Measurements from ENCODE around the gene PRAMEF5.
A peak's percentile ranks its signal among the peaks of the same experiment; 100 is the strongest.
"Not testable (repeated sequence)": the region's sequence is repeated elsewhere in the genome, so short reads cannot be mapped to it uniquely, and the experiment has no call there.

PRAMEF5 gene

DNA sequence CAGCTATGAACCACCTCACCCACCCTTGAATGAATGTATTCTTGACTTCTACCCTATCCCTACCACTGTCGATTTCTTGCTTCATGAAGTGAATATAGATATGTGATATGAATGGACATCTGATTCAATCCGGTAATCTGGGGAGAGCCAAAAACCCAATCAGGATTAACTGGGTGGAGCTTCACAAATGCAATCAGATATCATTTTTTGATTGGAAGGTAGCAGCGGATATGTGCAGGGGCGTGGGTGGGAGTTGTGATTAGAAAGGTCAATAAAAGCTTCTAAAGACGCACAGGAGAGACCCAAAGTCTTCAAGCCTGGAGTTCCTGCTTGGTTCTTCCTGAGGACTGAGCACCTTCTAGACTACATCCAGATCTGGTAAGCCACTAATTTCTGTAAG, at the start of gene PRAMEF5:
Gene PRAMEF5 (plus strand): TSS at position 301 of the 400 bp plus-strand sequence. CDS start 5,071 bp downstream, outside the sequence.
- DNase-seq (ENCODE audit: extremely low spot score, insufficient read length, low read depth); FAIRE-seq: not testable (repeated sequence)

DNA sequence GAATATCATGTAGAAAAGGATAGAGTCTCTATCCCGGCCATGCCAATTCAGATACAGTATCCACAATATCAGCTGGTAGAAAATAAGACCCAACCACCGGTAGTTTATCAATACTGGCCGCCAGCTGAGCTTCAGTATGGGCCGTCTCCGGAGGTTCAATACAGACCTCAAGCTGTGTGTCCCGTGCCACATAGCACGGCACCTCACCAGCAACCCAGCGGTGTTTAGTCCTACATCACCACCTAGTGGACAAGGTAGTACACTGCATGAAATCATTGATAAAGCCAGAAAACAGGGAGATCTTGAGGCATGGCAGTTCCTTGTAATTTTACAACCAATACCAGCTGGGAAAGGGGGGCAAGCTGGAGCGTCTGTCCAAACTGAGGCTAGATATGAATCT, 45.3 kb upstream of the PRAMEF5 start:
- FAIRE-seq; DNase-seq (ENCODE audit: extremely low spot score, insufficient read length, low read depth): not testable (repeated sequence)

DNA sequence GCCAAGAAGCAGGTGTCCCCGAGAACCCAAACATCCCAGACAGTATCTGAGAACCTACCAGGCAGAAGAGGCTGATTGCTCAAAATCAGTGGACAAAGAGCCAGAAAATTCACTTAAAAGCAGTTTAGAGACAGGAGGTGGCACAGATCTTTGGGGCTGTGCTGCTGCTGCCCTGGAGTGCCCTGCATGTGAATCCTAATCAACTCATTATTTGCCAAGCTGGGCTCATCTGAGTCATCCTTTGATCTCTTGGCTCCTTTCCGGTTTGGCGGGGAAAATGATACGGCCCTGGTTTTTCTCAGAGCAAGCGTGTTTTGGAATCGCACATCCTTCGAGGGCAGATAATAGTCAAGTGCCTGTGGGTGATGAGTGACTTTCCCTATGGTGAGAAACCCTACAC, 37.4 kb upstream of the PRAMEF5 start:
- DNase-seq (ENCODE audit: extremely low spot score, insufficient read length, low read depth); FAIRE-seq: not testable (repeated sequence)

DNA sequence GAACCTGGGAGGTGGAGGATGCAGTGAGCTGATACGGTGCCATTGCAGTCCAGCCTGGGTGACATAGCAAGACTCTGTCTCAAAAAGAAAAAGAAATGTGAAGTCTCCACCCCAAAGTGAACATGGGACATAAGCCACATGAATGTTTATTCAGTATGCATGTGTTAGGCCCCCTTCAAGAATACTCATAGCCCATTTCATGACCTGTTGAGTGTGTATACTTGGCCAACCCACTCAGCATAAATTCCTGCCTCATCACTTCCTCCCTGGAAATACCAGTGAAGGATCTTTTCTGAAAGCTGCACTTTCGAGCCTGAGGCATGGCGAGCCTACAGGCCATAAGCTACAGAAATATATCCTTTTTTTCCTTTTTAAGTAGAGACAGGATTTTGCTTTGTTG, 34.8 kb upstream of the PRAMEF5 start:
- not testable (repeated sequence) for FAIRE-seq; DNase-seq (ENCODE audit: extremely low spot score, insufficient read length, low read depth)

DNA sequence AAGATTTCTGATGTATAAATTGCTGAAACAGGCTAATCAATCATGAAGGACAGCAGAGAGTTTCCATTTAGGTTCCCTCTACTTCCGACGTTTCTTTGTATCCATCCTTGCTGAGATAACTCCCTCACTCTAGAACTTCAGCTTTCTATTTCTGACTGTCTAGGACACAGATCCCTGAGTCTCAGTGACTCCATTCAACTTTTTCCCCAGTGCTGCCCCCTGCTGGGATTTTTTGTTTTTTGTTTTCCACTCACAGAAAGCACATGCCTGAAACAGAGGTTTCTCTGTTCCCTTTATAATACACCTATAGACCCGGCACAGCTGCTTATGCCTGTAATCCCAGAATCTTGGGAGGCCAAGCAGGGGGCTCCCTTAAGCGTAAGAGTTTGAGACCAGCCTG, 31.2 kb upstream of the PRAMEF5 start:
- DNase-seq (ENCODE audit: extremely low spot score, insufficient read length, low read depth): not testable (repeated sequence)
- FAIRE-seq: peak; percentile 35

DNA sequence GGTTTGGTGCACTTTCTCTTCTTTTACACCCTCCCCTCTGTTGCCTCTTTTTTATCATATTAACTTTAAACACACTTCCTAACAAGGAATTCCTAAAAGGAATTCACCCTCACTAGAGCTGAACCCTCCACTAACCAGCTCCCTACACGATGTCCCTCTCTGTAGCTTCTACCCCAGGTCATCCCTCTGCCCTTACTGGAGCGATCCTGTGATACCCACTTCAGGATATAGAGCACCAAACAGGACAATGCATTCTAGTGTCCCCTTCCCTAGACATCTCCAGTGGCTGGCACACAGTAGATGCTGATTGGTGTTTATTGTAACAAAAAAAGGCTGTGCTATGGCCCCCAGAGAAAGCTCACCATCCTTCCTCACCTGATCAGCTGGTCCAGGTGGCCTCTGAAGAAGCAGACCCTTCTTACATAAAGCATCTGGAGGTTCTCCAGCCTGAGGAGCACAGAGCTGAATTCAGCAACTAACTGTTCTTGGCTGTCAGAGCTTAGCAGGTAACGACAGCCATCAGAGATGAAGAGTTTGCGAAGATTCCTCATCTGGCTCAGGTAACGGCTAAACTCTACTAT, 29.4 kb upstream of the PRAMEF5 start:
- no peak for FAIRE-seq
- DNase-seq (ENCODE audit: extremely low spot score, insufficient read length, low read depth): no peak

DNA sequence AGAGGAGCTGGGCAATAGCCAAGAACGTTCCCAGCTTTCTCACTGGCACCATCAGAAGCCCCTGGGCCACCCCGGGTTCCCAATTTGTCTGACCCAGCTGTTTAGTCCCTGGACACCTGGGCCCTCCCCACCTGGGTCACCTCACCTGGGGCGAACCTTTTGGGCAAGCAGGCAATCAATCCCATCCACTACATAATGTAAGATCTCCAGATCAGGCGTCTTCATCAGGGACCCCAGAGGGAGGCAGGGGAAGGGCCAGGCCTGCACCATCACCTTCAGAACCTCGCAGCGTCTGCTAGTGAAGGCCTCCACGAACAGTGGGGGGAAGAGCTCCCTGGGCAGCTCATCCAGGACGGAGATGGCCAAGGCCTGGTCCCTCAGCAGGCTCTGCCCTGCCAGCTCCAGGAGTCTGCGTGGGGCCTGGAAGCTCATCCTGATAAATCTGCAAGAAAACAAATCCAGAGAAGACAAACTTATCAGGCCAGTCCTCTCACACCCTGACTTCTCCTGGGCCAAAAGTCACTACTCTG, 28.3 kb upstream of the PRAMEF5 start, which contains the start of gene PRAMEF18:
Gene PRAMEF18 (minus strand): TSS at position 480 of the 530 bp plus-strand sequence. CDS start 48 bp downstream, at position 432.
- not testable (repeated sequence) for FAIRE-seq; DNase-seq (ENCODE audit: extremely low spot score, insufficient read length, low read depth)

DNA sequence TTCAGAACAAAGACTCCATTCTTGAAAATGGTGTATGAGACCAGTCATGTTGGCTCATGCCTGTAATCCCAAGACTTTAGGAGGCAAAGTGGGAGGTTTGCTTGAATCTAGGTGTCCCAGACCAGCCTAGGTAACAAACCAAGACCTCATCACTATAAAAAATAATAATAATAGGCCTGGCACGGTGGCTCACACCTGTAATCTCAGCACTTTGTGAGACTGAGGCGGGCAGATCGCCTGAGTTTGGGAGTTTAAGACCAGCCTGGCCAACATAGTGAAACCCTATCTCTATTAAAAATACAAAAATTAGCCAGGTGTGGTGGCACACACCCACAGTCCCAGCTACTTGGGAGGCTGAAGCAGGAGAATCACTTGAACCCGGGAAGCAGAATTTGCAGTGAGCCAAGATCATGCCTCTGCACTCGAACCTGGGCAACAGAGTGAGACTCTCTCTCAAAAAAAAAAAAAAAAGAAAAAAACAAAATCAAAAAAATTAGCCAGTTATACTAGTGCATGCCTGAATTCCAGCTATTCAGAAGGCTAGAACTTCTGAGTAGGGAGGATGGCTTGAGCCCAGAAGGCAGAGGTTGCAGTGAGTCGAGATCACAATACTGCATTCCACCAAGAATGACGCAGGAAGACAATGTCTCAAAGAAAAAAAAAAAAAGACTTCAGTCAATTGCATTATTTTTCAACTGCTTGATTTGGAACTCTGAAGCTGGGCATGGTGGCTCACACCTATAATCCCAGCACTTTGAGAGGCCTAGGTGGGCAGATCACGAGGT, 26.5 kb upstream of the PRAMEF5 start:
- not testable (repeated sequence) for DNase-seq (ENCODE audit: extremely low spot score, insufficient read length, low read depth); FAIRE-seq

DNA sequence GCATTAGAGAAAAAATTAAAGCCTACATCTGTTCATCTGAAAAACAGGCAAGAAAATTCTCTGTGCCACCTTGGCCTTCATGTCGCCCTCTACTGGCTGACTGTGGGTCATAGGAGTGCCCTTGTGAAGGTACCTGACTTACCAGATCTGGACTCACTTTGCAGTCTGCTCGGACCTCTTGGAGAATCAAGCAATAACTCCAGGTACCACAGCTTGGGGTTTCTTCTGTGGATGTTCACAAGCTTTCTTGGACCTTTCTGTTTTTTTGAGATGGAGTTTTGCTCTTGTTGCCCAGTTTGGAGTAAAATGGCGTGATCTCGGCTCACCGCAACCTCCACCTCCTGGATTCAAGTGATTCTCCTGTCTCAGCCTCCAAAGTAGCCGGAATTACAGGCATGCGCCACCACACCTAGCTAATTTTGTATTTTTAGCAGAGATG, 25.6 kb upstream of the PRAMEF5 start:
- DNase-seq (ENCODE audit: extremely low spot score, insufficient read length, low read depth): no peak
- FAIRE-seq: no peak

DNA sequence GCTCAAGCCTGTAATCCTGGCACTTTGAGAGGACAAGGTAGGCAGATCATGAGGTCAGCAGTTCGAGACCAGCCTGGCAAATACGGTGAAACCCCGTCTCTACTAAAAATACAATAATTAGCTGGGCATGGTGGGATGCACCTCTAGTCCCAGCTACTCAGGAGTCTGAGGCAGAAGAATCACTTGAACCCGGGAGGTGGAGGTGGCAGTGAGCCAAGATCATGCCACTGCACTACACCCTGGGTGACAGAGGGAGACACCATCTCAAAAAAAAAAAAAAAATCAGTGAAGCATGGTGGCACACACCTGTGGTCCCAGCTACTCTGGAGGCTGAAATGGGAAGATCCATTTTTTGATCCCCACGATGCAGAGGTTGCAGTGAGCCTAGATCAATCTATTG, 23.9 kb upstream of the PRAMEF5 start:
- FAIRE-seq; DNase-seq (ENCODE audit: extremely low spot score, insufficient read length, low read depth): not testable (repeated sequence)

DNA sequence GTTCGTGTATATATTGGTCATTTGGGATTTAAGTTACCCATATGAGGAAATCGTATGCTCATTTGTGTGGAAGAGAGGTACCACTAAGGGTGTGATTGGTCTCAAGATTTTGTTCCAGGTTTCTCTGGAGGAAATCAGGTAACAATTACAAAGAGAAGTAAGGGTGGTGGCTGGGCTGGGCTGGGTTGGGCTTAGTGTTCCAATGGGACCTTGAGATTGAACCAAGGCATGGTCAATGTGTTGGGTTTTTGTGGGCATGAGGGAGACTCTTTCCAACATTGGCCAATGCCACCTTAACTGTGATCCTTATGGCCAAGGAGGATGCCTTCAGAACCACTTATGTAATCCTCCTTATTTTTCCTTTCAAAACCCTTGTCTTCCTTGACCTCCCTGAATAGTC, 23.4 kb upstream of the PRAMEF5 start:
- DNase-seq (ENCODE audit: extremely low spot score, insufficient read length, low read depth); FAIRE-seq: not testable (repeated sequence)

DNA sequence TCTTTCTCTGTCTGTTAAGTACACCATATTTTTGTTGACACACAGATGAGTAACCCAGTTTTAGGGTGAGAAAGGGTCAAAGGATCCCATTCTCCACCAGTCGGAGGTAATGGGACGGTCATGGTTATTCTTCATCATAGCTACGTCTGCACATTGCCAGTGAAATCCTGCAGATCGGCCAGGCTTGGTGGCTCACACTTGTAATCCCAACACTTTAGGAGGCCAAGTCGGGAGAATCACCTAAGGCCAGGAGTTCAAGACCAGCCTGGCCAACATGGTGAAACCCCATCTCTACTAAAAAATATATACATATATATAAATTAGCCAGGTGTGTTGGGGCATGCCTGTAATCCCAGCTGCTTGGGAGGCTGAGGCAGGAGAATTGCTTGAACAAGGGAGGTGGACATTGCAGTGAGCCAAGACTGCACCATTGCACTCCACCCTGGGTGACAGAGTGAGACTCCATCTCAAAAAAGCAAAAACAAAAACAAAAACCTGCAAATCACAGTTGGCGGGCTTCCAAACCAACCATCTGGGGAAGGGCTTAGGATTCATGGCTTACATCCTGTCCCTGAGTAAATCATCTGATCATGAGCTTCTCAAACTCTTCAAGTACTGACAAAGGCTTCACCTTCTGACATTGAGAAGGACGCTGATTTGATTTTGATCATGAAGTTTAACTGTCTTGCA, 22.8 kb upstream of the PRAMEF5 start:
- not testable (repeated sequence) for DNase-seq (ENCODE audit: extremely low spot score, insufficient read length, low read depth); FAIRE-seq

DNA sequence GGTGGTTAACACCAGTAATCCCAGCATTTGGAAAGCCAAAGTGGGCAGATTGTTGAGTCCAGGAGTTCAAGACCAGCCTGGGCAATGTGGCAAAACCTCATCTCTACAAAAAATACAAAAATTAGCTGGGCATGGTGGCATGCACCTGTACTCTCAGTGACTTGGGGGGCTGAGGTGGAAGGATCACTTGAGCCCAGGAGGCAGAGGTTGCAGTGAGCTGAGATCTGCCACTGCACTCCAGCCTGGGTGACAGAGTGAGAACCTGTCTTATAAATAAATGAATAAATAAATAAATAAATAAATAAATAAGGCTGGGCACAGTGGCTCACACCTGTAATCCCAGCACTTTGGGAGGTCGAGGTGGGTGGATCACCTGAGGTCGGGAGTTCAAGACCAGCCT, 21.9 kb upstream of the PRAMEF5 start:
- FAIRE-seq: not testable (repeated sequence)

DNA sequence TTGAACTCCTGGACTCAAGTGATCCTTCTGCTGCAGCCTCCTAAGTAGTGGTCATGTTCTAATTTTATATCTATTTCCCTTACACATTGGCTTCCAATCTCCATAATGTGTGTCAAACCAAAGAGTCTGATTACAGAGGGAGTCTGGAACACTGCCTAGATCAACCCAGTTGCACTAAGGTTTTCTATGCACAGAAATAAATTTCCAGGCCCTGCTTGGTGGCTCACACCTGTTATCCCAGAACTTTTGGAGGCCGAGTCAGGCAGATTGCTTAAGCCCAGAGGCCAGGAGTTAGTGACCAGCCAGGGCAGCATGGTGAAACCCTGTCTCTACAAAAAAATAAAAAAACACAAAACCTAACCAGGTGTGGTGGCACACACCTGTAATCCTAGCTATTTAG, 19.9 kb upstream of the PRAMEF5 start:
- DNase-seq (ENCODE audit: extremely low spot score, insufficient read length, low read depth); FAIRE-seq: not testable (repeated sequence)

More for the DNA sequence above, 21.9 kb upstream of the PRAMEF5 start:
- DNase-seq (ENCODE audit: extremely low spot score, insufficient read length, low read depth): not testable (repeated sequence)

DNA sequence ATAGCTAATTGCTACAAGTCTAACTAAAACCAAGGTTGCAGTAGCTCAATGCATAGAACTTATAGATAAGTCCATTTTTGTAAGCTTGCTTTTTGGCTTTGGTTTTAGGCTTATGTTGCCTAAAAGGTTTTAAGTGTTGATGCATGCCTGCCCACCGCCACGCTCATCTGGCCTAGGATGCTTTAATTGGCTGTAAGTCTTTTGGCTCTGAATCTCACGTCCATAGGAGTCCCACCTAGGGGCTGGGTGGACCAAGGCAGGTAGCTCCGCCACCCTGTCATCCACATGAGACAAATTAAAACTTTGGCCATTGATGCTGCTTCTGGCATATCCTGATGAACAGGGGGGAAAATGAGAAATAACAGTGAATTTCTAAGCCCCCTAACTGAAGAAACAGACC, 16.4 kb upstream of the PRAMEF5 start:
- not testable (repeated sequence) for FAIRE-seq; DNase-seq (ENCODE audit: extremely low spot score, insufficient read length, low read depth)

DNA sequence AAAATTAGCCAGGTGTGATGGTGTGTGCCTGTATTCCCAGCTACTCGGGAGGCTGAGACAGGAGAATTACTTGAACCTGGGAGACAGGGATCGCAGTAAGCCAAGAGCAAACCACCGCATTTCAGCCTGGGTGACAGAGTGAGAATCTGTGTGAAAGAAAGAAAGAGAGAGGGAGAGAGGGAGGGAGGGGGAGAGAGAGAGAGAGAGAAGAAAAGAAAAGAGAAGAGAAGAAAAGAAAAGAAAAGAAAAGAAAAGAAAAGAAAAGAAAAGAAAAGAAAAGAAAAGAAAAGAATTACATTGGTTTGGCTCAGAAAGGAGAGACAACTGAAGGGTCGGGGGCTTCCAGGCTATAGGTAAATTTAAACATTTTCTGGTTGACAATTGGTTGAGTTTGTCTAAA, 14.4 kb upstream of the PRAMEF5 start:
- DNase-seq (ENCODE audit: extremely low spot score, insufficient read length, low read depth); FAIRE-seq: not testable (repeated sequence)

DNA sequence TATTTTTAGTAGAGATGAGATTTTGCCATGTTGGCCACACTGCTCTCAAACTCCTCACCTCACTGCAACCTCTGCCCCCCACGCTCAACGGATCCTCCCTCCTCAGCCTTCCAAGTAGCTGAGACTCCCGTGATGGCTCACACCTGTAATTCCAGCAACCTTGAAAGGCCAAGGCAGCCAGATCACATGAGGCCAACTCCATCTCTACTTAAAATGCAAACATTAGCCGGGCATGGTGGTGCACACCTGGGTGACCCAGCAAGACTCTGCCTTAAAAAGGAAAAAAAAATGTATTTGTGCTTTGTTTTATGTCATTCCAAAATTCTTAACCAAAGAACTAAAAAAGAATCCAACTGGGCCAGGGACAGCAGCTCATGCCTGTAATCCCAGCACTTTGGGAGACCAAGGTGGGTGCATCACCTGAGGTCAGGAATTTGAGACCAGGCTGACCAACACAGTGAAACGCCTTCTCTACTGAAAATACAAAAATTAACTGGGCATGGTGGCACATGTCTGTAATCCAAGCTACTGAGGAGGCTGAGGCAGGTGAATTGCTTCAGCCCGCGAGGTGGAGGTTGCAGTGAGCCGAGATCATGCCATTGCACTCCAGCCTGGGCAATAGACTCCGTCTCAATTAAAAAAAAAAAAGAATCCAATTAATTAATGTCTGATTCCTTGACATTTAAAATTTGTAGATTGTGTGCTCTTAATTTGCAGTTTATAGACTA, 10.3 kb upstream of the PRAMEF5 start:
- FAIRE-seq; DNase-seq (ENCODE audit: extremely low spot score, insufficient read length, low read depth): not testable (repeated sequence)

DNA sequence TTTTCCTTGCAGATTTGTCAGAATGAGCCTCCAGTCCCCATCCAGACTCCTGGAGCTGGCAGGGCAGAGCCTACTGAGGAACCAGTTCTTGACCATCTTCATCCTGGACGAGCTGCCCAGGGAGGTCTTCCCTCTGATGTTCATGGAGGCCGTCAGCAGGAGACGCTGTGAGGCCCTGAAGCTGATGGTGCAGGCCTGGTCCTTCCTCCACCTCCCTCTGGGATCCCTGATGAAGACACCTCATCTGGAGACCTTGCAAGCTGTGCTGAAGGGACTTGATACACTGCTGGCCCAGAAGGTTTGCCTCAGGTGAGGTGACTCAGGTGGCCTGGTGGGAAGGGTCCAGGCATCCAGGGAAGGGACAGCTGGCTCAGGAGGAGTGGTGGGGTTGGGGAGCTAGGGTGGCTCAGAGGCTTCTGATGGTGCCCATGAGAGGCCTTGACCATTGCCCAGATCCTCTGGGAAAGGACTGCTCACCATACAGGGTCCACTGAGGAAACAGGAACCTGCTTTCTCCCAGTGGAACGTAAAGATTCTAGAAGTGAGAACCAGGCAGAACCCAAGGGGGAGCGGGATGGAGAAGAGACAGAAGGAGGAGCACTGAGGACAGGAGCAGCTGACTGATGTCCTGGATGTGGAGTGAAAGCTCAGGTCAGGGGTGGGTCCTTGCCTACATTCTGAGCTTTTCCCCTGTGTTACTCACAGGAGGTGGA, 8.0 kb upstream of the PRAMEF5 start:
- not testable (repeated sequence) for FAIRE-seq; DNase-seq (ENCODE audit: extremely low spot score, insufficient read length, low read depth)

DNA sequence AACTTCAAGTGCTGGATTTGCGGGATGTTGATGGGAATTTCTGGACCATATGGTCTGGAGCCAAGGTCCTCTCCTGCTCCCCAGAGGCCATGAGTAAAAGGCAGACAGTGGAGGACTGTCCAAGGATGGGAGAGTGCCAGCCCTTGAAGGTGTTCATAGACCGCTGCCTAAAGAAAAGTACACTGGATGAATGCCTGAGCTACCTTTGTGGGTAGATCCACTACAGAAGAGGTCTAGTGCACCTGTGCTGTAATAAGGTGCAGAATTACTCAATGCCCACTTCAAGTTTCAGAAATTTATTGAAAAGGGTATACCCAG, 7.5 kb upstream of the PRAMEF5 start:
- FAIRE-seq; DNase-seq (ENCODE audit: extremely low spot score, insufficient read length, low read depth): not testable (repeated sequence)

Data from GM18507 (cell line).